ENCODE measurements around the gene CD80. TPM values are rescaled to one million over a fixed set of nuclear protein-coding genes. Genes with fewer than 3 reads are reported as not detected.

CD80 gene
- total RNA-seq, 3 donors from 2014 or later (not counting 1 experiment from before 2014, with no cell fraction given), result 0.40 to 1.1 TPM; not detected in 1

Other genes with a start within 250 kb of the CD80 start
- gene TMEM39A, start 96.0 kb downstream of the CD80 start, total RNA-seq, result 10 to 100 TPM; 64.2 to 76.5 (median 64.7) TPM
- 10 to 100 TPM; 29.4 to 38.1 (median 29.8) TPM for gene POGLUT1, start 90.7 kb downstream of the CD80 start, total RNA-seq
- gene TIMMDC1, start 61.1 kb downstream of the CD80 start, total RNA-seq, result 10 to 100 TPM; 31.9 to 50.1 (median 34.1) TPM
- 1 to 10 TPM; 3.8 to 6.2 (median 4.5) TPM for gene ADPRH, start 19.9 kb upstream of the CD80 start, total RNA-seq
- gene PLA1A, start 38.3 kb upstream of the CD80 start, total RNA-seq, result under 1 TPM in 2 of 3 donors, not detected in 1; 0.20 to 0.34 TPM
- 1 to 10 TPM; 6.2 to 8.0 (median 7.9) TPM for gene POPDC2, start 101.0 kb upstream of the CD80 start, total RNA-seq
- gene COX17, start 117.8 kb upstream of the CD80 start, total RNA-seq, result 10 to 100 TPM; 35.6 to 44.8 (median 40.6) TPM
- gene CFAP91, start 143.4 kb upstream of the CD80 start, total RNA-seq, result under 1 TPM in 1 of 3 donors, not detected in 2; 0.14 TPM
- under 1 TPM; 0.13 to 0.25 (median 0.16) TPM for gene NR1I2, start 222.5 kb upstream of the CD80 start, total RNA-seq